HG02943 (cell line): ENCODE results near the gene NSUN5.
A peak's percentile ranks its signal among the peaks of the same experiment; 100 is the strongest.
"Not testable (repeated sequence)": the region's sequence is repeated elsewhere in the genome, so short reads cannot be mapped to it uniquely, and the experiment has no call there.

Experiments used
- ATAC-seq: cut with Tn5 transposase; IDR thresholded peaks from one replicate; pipeline ENCODE4 v1.9.1; 2021; ENCODE audit warnings: mild to moderate bottlenecking, low read depth, moderate library complexity; ENCODE audit not compliant: unreplicated experiment

NSUN5 gene

DNA sequence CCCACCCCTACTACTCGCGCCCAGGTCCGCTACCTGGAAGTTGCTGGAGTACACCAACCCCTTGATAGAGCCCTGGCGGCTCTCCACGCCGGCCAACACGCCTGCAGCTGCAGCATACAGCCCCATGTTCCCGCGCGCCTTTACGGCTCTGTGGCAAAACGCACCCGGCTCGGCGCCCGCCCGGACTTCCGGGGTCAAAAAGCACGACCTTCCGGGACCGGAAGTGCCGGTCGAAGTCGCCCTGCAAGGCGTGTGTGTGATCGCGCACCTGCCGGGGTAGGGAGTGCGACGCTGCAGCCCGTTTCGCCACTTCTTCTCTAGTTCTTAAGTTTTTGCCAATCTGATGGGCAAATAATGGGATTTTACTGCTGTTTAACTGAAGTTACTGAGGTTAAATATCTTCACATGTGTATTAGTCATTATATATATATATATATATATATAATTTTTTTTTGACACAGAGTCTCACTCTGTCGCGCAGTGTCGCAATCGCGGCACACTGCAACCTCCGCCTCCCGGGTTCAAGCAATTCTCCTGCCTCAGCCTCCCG is at the start of gene NSUN5:
NSUN5 (minus strand) TSS at position 162 of the 550 bp plus-strand sequence; CDS start at position 126, 36 bp downstream.
- ATAC-seq = peak; percentile 81

DNA sequence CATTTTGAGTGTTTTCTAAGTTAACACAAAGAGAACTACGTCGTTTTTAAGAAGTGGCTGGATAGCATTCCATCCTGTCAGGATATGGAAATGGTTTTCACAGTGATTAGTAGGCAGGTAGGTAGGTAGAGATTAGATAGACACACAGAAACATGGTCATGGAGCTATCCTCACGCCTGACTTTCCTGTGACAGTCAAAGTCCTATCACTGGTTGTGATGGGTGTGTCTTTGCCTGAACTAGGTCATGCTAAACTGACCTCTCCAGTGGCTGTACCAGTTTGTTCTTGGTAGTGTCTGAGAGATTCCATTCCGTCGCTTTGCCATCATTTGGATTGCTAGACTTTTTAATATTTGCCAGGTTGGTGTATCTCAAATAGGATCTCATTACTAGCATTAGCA is 47.5 kb upstream of the NSUN5 start:
- ATAC-seq = no peak

DNA sequence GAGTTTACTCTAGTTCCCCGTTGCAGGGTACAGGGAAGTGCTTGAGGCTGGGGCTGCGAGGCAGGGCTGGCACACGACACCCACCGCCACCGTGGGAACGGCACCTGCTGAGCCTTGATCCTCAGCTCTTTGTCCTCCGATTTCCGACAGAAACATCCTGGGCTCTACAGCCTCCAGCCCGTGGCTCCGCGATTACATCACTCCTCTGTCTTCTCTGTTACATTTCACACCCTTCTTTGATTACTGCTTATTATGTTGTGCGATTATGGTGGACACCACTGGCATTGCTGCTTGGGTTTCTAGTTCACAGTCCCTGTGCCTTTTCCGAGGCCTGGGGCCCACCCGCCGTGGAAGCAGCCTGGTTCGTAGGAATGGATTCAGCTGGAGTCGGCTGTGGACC is 46.2 kb upstream of the NSUN5 start:
- no peak for ATAC-seq

DNA sequence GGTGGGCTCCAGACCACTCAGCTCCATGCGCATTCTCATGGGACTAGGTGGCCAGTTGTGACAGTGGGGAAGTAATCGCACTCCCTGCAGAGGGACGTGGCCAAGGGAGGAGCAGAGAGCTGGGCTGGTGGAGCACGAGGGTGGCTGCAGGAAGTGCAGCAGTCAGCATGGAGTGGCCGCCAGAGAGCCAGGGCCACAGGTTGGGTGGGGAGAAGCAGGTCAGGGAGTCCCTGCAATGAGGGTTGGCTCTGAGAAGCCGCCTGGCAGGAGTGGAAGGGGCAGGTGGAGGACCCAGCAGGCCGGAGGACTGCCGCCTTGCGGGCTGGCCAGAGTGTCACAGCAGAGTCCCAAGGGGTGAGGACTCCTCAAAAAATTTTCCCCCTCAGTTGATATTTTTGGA is 45.6 kb upstream of the NSUN5 start:
- ATAC-seq = no peak

DNA sequence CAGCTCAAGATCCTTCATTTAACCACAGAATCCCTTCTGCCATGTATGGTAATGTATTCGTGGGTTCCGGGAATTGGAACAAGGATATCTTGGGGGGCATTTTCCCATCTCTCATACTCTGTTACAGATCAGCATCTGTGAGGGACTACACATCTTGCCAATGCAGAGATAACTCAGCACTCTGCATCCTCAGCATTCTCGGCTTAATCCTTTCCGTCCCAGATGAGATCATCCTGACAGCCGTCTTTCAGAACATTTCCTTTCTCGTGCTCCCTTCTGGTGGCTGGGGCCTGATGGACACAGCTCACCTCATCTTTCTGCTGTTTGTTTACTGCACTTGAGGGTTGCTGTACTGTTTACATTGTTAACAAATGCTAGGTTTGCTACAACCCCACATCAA is 44.6 kb upstream of the NSUN5 start:
- no peak for ATAC-seq

DNA sequence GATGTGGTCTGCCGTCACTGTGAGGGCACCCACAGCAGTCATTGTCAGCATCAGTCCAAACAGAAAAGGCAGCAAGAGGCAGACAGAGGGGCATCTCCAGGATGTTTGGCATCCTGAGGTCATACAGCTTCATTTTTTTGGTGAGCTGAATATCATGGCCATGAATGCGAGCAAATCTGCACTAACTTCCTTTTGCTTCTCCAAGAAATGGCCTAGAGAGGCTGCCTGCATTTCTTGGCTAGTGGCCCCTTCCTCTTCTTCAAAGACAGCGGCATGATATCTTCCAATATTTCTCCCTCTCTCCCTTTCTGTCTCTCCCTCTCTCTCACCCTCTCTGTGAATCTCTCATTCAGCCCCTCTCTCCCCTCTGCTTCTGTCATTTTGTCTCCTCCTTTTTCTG is 44.2 kb upstream of the NSUN5 start:
- no peak for ATAC-seq

DNA sequence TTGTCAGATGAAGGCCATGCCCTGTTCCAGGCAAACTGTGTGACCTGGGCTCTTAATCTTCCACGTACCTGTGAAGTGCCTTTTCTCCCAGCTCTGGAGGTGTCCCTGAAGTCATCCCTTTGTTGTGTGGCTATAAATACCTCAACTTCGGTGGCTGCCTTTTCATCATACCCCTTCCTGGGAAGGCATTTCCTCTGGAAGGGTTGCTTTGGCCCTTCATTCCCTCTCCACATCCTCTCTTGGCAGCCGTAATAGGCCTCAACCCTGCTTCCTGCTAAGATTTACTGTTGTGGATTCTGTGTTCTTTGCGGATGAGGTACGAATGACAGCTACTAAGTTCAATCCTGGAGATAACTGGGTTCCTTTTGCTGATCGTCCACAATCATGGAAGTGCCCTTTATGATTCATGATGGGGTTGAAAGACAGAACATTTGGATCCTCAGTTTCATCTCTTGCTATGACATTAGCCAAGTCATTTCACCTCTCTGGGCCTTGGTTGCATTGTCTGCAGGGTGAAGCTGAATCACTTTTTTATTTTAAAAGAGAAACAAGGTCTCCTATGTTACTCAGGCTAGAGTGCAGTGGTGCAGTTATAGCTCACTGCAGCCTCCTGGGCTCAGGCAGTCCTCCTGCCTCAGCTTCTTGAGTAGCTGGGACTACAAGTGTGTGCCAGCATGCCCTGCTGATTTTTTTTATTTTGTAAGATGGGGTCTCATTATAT is 43.0 kb upstream of the NSUN5 start:
- no peak for ATAC-seq

DNA sequence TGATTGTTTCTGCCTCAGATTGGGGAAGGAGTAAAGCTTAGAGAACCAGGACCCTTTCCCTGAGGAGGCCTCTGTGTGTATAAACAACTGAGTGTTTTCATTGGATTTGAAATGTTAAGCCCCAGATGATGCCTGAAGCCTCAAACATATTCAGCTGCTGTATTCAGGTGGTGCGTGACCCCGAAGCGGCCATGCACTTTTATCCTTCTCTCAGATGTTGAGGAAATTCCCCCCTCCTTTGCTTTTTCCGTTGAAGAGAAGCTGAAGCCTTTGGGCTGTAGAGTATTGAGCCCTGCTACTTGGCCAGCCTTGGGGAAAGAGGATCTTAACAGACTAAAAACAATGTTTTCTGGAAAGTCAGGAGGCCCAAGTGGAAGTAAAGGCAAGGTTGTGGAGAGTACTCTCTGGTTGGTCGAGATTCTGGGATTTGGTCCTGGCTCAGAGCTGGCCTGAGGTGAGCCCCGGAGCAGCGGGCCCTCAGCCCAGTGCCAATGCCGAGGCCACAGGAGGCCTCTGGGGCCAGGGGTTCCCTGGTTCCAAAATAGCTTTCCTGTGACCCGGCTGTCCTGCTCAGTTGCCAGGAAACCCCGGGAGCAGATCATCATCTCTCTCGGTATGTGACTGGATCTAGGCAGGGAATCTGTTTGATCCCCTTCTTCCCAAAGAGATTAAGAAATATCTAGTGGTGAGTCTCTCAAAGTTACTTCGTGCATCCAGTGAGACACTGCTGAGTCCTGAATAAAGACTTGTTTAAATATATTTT is 41.9 kb upstream of the NSUN5 start:
- no peak for ATAC-seq

DNA sequence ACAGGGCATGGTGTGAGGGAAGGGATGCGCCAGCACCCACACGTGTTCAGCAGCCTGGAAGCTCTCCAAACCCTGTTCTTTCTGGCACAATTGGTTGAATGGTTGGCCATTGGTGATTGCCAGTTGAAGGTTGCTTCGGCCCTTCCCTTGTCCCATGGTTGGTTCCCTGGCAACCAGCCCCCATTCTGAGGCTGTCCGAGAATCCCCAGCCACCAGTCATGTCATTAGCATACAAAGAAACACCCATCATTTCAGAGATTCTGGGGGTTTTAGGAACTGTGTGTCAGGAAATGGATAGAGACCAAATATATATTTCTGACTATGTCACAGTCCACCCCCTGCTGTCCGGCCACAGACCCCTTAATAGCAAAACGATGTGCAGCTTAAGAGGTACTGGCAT is 41.1 kb upstream of the NSUN5 start:
- ATAC-seq = no peak

DNA sequence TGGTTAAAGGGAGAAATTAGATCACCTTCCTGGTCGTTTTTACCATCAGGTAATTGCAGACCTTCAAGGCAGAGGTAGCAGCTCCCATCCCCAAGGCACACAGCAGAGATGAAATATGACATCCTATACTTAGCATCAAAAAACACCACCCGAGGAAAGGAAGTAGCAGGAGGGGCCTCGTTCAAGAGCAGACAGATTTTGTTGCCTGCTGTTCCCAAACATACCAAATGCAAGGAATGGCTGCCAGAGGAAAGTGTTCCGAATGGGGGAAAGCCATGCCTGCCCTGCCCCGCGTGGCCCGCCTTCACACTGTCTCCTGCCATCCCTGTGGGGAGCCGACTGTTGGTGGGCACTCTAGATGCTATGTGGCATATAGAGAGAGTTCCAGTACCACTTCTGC is 37.3 kb upstream of the NSUN5 start:
- no peak for ATAC-seq

DNA sequence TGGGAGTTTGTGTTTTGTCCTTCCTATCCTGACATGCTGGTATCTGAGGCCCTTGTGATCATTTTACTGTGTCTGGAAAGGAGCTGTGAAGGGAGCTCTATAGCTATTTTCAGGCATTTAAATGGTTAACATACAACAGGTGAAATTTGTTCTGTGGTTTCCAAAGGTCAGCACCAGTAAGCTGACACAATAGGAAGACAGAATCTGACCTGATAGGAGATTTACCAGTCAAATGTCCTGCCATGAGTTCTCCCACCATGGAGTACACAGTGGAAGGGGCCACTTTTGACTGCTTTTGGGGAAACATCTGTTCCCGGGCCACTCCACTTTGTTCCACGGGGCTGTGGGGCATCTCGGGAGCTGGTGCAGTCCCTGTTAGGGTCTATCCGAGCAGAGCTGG is 36.9 kb upstream of the NSUN5 start:
- no peak for ATAC-seq

DNA sequence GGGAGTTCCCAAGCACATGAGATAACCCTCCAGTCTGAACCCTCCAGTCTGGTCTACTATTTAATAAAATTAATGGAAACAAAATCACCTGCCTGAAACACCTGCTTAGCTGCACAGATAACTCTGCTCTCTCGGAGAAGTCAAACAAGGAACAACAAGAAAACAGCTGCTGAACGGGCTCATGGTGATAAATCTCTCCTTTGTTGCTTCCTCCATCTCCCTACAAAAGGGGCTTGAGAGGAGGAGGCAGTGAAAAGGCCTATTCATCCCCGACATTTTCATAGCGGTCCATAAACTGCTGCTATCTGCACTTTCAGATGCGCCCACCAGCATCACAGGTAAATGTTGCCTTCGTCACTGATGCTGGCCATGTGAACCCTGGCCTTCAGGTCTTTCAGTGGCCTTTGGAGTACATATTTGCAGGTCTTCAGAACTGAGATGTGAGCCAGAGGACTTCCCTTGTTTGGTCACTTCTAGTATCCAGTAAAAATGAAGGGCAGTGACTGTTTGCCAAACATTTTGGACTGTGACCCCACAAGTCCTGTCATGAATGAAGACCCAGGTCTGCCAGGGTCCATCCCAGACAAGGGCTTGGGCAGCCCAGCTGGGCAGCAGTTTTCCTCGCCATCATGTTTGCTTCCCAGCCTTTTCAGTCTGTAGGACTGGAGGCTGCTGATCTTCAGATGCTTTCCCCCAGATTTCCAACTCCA is 35.2 kb upstream of the NSUN5 start:
- ATAC-seq = no peak

DNA sequence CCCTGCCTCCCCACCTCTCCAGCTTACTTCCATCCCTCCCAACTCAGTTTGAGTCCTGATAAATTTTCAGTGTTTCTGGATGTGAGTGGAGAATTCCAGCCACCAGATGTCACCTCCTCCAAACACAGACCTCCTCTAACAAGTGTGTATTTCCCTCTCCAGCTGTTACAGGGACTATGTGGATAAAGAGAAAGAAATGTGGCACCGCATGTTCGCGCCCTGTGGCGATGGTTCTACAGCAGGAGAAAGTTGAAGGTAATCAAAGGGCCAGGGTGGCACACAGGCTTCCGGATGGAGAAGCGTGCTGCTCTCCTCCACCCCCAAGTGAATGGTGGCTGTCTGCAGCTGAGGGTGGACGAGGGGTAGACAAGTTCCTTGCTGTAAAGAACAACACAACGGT is 34.0 kb upstream of the NSUN5 start:
- ATAC-seq = no peak

DNA sequence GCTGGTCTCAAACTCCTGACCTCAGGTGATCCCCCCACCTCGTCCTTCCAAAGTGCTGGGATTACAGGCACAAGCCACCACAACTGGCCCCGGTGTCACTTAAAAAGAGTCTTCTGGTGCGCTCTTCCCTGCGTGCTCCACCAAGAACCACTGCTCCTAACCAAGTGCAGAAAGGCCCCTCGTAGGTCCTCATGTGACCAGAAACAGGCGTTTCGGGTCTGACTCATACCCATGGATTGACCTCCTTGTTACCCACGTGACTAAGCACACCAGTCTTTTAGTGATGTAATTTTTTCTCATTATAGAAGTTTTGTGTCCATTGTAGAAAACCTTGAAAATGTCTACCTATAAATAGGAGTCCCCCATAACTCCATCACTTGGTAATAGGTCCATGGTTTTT is 33.3 kb upstream of the NSUN5 start:
- ATAC-seq = no peak

DNA sequence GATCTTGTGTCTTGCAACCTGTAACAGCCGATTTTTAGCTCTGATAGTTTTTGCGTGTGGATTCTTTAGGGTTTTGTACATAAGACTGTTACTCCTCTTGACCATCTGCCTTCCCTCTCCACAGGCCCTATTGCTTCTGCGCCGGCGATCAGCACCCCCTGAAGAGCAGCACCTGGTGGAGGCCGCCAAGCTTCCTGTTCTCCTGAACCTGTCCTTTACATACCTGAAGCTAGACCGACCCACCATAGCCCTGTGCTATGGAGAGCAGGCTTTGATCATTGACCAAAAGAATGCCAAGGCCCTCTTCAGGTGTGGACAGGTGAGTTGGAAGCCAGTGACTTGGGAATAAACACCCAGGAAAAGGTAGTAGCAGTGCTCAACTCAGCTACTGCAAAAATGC is 31.9 kb upstream of the NSUN5 start:
- ATAC-seq = no peak

DNA sequence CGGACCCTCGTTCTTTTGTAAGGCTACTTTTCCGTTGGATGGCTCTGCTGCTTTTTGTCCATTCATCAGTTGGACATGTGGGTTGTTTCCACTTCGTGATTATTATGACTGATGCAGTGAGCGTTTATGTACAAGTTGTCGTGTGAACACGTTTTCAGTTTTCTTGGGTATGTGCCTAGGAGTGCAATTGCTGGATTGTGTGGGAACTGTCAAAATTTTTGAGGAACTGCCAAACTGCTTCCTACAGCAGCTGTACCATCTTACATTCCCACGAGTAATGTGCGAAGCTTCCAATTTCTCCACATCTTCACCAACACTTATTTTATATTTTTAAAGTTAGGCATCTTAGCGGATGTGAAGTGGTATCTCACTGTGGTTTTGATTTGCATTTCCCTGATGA is 29.7 kb upstream of the NSUN5 start:
- no peak for ATAC-seq

DNA sequence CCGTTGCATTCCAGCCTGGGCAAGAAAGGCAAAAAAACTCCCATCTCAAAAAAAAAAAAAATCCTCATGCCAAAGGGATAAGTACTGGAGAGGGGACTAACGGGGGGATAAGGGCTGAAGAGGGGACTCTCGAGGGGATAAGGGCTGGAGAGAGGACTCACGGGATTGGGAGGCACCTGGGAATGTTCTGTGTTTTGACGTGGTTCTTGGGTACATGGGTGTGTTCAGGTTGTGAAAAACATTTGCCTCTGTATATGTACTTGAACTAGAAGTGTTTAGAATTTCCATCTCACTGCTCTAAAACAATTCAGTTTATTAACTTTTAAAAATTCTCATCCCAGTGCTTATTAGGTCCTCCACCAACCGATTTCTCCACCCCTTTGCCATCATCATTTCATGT is 23.8 kb upstream of the NSUN5 start:
- ATAC-seq = no peak

DNA sequence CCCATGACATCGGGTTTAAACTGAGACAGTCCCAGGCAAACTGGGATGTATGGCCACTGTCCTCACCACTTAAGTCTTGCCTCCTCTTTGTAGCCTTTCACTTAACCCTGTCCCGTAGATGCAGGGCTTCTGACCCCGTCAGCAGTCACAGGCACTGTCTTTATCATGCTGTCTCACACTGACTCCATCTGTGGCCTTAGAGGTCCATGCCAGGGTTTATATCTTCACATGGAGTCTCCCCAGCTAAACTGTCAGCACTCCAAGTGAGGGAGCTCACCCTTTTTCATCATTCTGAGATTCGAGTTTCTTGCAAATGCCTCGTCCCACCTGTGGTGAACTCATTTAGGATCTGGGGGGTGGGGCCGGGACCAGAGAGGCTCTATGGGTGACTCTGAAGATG is 22.1 kb upstream of the NSUN5 start:
- no peak for ATAC-seq

DNA sequence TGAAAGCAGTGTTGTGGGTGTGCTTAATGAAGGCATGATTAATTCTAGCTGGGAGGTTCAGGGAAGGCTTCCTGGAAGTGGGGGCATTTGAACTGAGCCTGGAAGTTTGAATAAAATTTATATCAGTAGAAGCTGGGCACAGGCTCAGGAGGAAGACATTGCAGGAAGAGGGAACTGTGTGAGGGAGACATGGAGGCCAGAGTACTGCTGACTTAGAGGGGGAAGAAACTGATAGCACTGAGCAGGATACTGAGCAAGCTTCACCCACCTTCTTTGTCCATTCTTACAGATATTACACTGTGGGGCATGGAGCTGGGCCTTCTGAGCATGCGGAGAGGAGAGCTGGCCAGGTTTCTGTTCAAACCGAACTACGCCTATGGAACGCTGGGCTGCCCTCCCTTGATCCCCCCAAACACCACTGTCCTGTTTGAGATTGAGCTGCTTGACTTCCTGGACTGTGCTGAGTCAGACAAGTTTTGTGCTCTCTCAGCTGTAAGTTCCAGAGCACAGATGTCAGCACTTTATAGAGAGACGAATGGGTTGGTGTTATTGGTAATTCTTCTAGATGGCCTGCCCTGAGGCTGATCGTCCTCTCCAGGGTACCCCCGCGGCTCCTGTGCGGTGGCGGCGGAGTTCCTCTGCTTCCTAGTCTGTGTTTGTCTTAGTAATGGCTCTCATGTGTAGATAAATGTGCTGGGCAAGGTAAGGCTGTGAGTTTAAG is 21.4 kb upstream of the NSUN5 start:
- no peak for ATAC-seq

DNA sequence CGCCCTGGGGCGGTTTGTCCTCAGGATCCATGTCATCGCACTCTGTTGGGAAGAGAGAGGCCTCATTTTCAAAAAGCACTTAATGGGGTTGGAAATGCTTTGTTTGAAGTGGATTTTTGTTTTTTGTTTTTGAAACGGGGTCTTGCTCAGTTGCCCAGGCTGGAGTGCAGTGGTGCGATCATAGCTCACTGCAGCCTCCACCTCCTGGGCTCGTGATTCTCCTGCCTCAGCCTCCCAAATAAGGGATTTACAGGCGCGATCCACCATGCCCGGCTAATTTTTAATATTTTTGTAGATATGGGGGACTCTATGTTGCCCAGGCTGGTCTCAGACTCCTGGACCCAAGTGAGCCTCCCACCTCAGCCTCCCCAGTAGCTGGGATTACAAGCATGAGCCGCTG is 20.1 kb upstream of the NSUN5 start:
- ATAC-seq = no peak

DNA sequence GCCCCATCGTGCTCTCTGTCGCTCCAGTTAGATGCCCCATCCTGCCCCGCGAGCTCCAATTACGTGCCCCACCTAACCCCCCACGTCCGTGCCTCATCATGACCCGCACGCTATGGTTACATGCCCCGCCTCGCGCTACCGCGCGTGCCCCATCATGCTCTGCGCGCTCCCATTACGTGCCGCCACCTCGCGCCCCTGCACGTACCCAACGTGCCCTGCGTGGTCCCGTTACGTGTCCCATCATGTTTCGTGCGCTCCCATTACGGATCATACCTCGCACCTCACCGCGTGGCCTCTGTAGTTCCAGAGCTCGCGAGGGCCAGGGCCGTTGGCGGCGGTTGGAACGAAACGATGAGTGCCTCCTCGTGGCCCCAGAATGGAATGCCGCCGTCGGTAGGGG is 19.3 kb upstream of the NSUN5 start, which contains the start of the genes FKBP6 and TRIM50:
FKBP6 (plus strand) TSS at position 240 of the 400 bp plus-strand sequence. CDS start 268 bp downstream, outside the sequence.
TRIM50 (minus strand) TSS at position 161 of the 400 bp plus-strand sequence. CDS start 3,295 bp downstream, outside the sequence.
- ATAC-seq = not testable (repeated sequence)
